SJSA1 (cell line): ENCODE results near the gene ARL4D. TPM values are rescaled to one million over a fixed set of nuclear protein-coding genes. Genes with fewer than 3 reads are reported as not detected.
A peak's percentile ranks its signal among the peaks of the same experiment; 100 is the strongest.
"Not testable (repeated sequence)": the region's sequence is repeated elsewhere in the genome, so short reads cannot be mapped to it uniquely, and the experiment has no call there.

Experiments used
- DNase-seq, 2 experiments: peaks; one replicate each; pipeline ENCODE4 v3.0.0-alpha.2; 2015 to 2020; ENCODE audit warnings: low spot score in 2 of 2, low read depth in 1 of 2
- H3K27ac ChIP-seq: fragments of 250-450 bp; sonication (Bioruptor Pico); 2 replicates; pipeline ENCODE4 v1.5.1; 2020; ENCODE audit warnings: mild to moderate bottlenecking, moderate library complexity
- H3K27me3 ChIP-seq: fragments of 250-450 bp; sonication (Bioruptor Pico); replicated peaks from 2 replicates; pipeline ENCODE4 v1.5.1; 2020; ENCODE audit warnings: mild to moderate bottlenecking, moderate library complexity
- H3K36me3 ChIP-seq: fragments of 250-450 bp; sonication (Bioruptor Pico); 2 replicates; pipeline ENCODE4 v1.5.1; 2020; ENCODE audit warnings: mild to moderate bottlenecking
- H3K4me1 ChIP-seq: fragments of 250-450 bp; sonication (Bioruptor Pico); replicated peaks from 2 replicates; pipeline ENCODE4 v1.6.1; 2021; ENCODE audit warnings: mild to moderate bottlenecking
- H3K4me3 ChIP-seq: fragments of 250-450 bp; sonication (Bioruptor Pico); 2 replicates; pipeline ENCODE4 v1.5.1; 2020; ENCODE audit warnings: mild to moderate bottlenecking
- H3K9me3 ChIP-seq: fragments of 250-450 bp; sonication (Bioruptor Pico); replicated peaks from 2 replicates; pipeline ENCODE4 v1.5.1; 2020; ENCODE audit warnings: mild to moderate bottlenecking
- total RNA-seq: library from RNA; depleted of rRNA; stranded (reverse); fragments of >200 nt; shearing (Covaris generic); gene quantifications from 2 replicates; pipeline ENCODE4 v1.2.3, GENCODE V29; 2014

ARL4D gene
- total RNA-seq, 1 experiment from 2014 or later: 28.0 TPM

DNA sequence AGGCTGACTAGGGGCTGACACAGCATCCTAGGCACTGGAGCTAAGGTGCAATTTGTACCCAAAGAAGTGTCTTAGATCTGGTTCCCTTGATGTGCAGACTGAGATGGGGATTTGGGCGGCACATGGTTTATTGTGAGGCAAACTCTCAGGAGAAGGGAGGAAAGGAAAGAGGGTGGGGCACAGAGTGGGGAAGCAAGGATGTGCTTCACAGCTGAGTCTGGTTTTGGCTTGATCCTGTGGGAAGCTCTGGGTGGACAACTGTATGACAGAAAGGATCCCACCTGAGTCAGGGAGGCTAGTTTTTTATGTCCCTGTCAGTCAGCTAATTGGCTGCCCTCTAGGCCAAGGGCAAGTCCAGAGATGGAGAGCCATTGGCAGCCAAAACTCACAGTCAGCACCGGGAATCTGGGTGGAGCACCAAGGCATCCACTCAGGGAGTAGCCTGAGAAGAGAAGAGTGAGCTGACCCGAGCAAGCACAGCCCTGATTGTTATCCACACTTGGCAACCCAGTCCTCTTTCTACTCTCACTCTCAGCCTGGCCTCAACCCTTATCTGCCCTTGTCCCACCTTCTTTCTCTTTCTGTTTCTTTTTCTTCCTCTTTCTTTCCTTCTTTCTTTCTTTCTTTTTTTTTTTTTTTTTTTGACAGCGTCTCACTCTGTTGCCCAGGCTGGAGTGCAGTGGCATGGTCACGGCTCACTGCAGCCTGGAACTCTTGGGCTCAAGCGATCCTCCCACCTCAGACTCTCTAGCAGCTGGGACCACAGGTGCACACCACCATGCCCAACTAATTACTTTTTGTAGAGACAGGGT lies 12.0 kb downstream of the ARL4D start:
- H3K4me3 ChIP-seq: no peak overlapping the region
- DNase-seq: no peak
- no peaks in the 10 kb centered on the region for H3K9me3 ChIP-seq
- H3K27ac ChIP-seq: no peak overlapping the region
- peaks cover 39% of the 10 kb centered on the region for H3K4me1 ChIP-seq
- H3K36me3 ChIP-seq: no peaks in the 10 kb centered on the region
- H3K27me3 ChIP-seq: no peaks in the 10 kb centered on the region

DNA sequence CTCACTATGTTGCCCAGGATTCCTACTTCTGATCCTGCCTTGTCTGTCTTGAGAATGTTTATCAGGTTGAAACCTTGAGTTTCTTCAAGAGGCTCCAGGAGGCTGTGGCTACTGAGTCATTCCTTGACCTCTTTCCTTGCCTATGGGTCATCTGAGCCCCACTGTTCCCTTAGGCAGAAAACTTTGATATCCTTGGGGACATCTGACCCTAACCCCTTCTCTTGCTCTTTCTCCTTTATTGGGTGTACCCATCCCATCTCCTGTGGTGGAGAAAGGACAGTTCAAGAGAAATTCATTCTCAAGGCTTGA lies 12.5 kb downstream of the ARL4D start:
- Histone ChIP-seq H3K4me3 (no peak overlapping the region), H3K4me1 (peaks cover 33% of the 10 kb centered on the region), H3K27me3 (no peaks in the 10 kb centered on the region), H3K36me3 (no peaks in the 10 kb centered on the region), H3K27ac (no peak overlapping the region), H3K9me3 (no peaks in the 10 kb centered on the region)
- no peak for DNase-seq

DNA sequence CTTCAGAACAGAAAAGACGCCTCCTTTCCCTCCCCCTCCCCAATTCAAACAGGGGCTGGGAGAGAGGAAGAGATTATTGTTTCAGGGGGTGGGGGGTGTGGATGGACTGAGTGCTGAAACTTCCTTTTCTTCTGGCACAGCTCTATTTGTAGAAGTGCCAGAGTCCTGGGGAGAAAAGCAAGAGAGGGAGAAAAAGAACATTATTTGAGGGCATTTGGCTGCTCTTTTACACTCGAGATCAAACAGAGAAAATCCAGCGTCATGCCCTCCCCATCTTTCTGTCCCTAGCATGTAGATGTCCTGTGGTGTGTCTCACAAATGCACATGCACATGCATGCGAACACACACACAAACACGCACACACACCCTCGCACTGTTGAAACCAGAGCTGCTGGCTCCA lies 13.0 kb downstream of the ARL4D start:
- no peak for DNase-seq
- peaks cover 29% of the 10 kb centered on the region for H3K4me1 ChIP-seq
- H3K27ac ChIP-seq: no peak overlapping the region
- no peaks in the 10 kb centered on the region for H3K9me3 ChIP-seq
- H3K36me3 ChIP-seq: no peaks in the 10 kb centered on the region
- H3K4me3 ChIP-seq: no peak overlapping the region
- no peaks in the 10 kb centered on the region for H3K27me3 ChIP-seq

DNA sequence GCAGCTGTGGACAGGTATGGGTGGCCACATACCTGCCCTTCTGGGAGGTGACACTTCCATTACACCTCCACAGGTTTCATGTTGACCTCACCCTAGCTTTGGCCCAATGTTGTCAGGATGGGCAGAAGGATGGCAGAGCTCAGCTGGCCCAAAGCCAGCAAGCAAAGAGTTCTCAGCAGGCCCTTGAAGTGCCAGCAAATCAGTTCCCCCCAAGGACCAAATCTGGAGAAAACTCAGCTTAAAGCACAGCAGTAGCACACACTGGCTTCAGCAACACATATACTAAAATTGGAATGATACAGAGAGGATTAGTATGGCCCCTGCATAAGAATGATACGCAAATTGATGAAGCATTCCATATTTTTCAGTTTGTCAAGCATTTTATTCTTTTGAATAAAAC lies 13.4 kb downstream of the ARL4D start:
- H3K27me3 ChIP-seq: no peaks in the 10 kb centered on the region
- H3K4me3 ChIP-seq: no peak overlapping the region
- no peak overlapping the region for H3K27ac ChIP-seq
- H3K36me3 ChIP-seq: no peaks in the 10 kb centered on the region
- no peak for DNase-seq
- peaks cover 29% of the 10 kb centered on the region for H3K4me1 ChIP-seq
- no peaks in the 10 kb centered on the region for H3K9me3 ChIP-seq

DNA sequence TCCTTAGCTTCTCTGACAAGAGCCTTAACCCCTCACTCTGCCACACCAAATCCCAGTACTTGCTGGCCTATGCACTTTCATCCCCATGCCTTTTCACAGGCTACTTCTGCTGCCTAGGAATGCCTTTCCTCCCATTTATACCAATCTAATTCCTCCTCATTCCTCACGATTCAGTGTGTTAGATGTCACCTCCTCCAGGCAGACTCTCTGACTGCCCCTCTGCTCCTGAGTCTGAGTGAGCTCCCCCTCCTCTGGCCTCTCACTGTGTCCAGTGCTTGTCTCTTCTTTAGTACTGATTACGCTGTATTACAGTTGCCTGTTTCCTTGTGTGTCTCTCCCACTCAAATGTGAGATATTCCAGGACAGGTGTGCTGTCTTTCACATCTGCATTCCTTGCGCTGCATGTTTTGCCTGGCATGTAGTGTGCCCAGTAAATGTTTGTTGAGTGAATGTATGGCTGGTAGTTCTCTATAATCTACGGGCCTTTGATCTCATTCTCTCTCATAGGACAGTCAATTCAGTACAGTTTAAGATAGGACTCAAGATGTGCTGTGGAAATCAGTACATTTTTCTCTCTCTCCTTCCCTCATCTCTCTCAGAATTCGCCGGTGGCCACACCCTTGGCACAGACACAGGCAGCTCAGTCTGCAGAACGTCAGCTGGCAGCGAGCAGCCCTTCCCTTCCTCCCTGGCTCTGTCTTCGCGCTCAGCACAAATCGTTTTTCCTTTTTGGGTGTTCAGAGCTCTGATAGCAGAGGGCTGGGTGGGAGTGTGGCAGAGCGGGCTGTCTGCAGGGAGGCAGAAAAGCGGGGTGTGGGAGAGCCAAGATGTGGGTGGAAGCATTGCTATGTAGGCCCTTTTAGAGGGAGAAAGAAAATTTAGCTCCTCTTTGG lies 18.5 kb downstream of the ARL4D start:
- Histone ChIP-seq H3K27me3 (no peaks in the 10 kb centered on the region), H3K9me3 (no peaks in the 10 kb centered on the region)

DNA sequence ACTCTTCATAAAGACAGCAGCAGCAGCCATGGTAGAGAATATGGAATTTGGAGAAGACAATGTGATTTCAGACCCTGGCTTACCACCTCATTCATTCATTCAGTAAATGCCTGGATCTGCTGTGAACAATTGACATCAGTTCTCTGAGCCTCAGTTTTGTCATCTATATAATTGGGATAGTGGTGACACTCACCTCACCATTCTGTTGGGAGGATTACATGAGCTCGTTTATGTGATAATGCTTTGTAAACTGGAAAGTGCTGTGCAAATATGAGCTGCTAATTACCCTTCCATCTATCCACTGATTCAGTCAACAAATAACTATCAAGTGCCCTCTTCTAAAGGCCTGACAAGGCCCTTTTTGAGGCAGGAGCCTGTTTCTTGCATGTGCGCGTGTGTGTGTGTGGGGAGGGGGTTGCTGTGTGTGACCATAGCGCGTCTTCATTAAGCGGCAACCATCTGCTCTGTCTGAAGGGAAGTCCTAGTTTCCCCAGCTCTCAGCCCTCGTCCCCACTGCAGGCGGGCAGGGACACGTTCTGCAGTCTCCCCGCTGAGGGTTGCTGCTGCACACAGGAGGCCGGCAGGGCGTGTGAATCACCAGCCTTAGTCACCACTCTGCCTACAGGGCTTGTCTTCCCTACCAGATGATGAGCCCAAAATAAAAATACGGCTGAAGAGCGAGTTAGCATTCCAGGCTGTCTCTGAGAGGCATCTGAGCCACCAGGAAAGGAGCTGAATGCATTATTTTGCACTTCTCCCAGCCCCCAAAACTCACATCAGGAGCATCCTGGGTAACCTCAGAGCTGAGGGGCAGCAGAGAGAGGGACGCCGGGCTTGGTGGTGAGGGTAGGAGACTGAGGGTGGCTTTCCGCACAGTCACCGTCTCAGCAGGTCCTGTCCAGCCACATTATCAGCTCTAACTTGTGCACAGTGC lies 19.9 kb downstream of the ARL4D start:
- peaks cover 37% of the 10 kb centered on the region for H3K4me1 ChIP-seq
- peak overlapping the region; percentile 20 for H3K27ac ChIP-seq
- no peaks in the 10 kb centered on the region for H3K9me3 ChIP-seq
- H3K4me3 ChIP-seq: no peak overlapping the region; the same call in 1 of the 2 replicates
- peak; percentile 92 to 97 for DNase-seq
- H3K27me3 ChIP-seq: no peaks in the 10 kb centered on the region
- no peaks in the 10 kb centered on the region for H3K36me3 ChIP-seq

More for the DNA sequence above, 18.5 kb downstream of the ARL4D start:
- Histone ChIP-seq H3K4me3 (no peak overlapping the region), H3K27ac (no peak overlapping the region), H3K4me1 (peaks cover 37% of the 10 kb centered on the region), H3K36me3 (no peaks in the 10 kb centered on the region)
- no peak for DNase-seq

DNA sequence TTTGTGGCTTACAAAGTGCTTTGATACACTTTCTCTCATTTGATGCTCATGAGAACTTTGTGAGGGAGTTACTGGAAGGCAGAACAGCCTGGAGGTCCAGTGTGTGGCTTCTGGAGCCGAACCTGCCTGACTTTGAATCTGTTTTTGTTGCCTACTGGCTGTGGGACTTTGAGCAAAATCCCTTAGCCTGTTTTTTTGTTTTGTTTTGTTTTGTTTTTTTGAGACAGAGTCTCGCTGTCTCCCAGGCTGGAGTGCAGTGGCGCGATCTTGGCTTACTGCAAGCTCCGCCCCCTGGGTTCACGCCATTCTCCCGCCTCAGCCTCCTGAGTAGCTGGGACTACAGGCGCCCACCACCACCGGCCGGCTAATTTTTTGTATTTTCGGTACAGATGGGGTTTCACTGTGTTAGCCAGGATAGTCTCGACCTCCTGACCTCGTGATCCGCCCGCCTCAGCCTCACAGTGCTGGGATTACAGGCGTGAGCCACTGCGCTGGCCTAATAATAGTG lies 20.6 kb downstream of the ARL4D start:
- DNase-seq, H3K27me3 ChIP-seq, H3K4me3 ChIP-seq, H3K36me3 ChIP-seq, H3K9me3 ChIP-seq: not testable (repeated sequence)
- Histone ChIP-seq H3K27ac (peak overlapping the region; percentile 20), H3K4me1 (peaks cover 39% of the 10 kb centered on the region)

DNA sequence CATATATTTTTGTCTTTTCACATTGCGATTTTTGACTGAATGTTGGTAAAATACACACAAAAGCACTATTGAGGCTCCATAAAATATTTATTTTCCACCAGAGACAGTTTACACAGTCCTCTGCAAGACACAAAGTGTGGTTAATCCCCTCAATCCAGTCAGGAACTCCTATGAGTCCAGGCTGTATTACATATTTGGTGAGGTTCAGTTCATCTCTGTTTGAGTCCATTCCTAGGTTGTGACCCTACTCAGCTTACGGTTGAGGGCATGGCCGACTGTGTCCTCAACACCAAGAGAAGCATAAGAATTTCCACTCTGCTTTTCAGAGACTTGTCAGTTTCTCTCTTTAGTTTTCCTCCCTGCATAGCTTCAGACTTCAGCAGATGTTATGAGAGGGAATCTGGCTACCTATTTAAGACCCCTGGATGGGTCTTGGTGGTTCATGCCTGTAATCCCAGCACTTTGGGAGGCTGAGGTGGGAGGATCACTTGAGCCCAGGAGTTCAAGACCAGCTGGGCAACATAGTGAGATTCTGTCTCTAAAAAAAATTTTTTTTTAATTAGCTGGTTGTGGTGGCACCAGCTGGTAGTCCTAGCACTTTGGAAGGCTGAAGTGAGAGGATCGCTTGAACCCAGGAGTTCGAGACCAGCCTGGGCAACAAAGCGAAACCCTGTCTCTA lies 25.1 kb downstream of the ARL4D start:
- H3K4me3 ChIP-seq: no peak overlapping the region
- H3K36me3 ChIP-seq: no peaks in the 10 kb centered on the region
- H3K4me1 ChIP-seq: peaks cover 19% of the 10 kb centered on the region
- no peaks in the 10 kb centered on the region for H3K27me3 ChIP-seq
- no peaks in the 10 kb centered on the region for H3K9me3 ChIP-seq
- H3K27ac ChIP-seq: no peak overlapping the region
- DNase-seq: no peak

DNA sequence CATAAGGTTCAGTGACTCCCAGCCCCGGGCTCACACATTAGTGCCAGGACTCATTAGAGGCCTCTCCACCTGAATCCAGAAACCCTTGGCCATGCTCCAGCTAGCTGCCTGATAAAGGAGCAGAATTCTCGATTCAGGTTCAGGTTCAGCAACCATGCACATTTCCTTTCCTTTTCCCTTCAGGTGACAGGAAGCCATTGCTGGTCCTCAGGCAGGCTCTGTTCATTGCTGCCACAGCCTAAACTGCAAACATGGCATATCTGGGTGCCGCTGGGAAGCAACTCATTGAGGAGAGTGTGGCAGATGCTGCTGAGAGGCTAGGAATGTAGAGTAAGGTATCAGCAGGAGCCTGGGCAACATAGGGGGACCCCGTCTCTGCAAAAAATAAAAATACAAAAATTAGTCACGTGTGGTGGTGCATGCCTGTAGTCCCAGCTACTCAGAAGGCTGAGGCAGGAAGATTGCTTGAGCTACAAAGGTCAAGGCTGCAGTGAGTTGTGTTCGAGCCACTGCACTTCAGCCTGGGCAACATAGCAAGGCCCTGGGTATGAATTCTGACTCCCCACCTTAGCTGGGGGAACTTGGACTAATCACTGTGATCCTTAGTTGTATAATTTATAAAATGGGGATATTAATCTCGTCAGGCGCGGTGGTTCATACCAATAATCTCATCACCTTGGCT lies 28.7 kb downstream of the ARL4D start:
- H3K4me3 ChIP-seq: no peak overlapping the region
- peaks cover 14% of the 10 kb centered on the region for H3K4me1 ChIP-seq
- no peak for DNase-seq
- H3K27me3 ChIP-seq: no peaks in the 10 kb centered on the region
- H3K27ac ChIP-seq: no peak overlapping the region
- no peaks in the 10 kb centered on the region for H3K9me3 ChIP-seq
- H3K36me3 ChIP-seq: no peaks in the 10 kb centered on the region

DNA sequence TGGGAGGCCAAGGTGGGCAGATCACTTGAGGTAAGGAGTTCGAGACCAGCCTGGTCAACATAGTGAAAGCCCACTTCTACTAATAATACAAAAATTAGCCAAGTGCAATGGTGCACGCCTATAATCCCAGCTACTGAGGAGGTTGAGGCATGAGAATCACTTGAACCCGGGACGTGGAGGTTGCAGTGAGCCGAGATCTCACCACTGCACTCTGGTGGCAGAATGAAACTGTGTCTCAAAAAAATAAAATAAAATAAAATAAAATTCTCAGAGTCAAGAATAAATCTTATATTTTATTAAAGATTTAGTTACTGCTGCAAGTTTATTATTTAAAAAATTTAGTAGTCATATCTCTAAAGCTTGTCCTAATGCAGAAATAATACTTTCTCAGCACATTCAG lies 29.7 kb downstream of the ARL4D start:
- Histone ChIP-seq H3K27ac (no peak overlapping the region), H3K27me3 (no peaks in the 10 kb centered on the region), H3K4me3 (no peak overlapping the region), H3K4me1 (peaks cover 14% of the 10 kb centered on the region), H3K36me3 (no peaks in the 10 kb centered on the region), H3K9me3 (no peaks in the 10 kb centered on the region)
- DNase-seq: no peak

DNA sequence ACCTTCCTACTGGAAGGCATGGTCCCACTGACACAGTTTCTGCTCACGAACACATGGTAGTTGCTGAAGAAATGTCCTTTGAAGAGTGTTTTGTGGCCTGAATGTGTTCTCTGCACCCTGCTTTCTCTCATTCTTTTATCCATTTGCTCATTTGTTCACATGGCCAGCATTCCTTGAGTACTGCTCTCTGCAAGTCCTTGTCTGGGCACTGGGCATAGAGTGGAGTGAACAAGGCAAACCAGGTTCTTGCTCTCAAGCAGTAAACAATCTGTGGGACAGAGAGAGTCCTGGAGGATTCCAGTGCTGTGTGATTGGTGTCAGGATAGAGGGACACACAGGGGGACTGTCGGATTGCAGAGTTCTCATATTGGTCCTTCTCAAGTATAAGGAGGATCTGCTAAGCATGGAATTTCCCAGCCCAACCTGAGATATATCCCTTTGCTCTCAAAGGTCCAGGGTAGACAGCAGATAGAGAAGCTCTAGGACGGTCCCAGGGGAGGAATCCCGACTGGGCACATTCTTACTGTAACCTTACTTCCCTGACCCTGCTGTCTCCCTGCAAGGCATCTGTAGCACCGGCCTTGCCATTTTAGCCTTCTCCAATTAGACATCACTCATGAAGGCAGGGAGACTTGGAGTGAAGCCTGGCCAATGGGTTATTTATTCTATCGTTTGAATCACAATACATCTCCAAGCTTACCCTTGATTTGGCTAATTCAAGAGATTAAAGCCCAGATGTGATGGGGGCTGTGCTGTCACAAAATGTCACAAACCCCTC lies 32.3 kb downstream of the ARL4D start:
- no peak for DNase-seq
- H3K4me3 ChIP-seq: no peak overlapping the region
- H3K27me3 ChIP-seq: no peaks in the 10 kb centered on the region

More for the DNA sequence above, 32.3 kb downstream of the ARL4D start:
- no peaks in the 10 kb centered on the region; the same call in 1 of the 2 replicates for H3K9me3 ChIP-seq
- H3K27ac ChIP-seq: no peak overlapping the region
- H3K36me3 ChIP-seq: no peaks in the 10 kb centered on the region
- H3K4me1 ChIP-seq: peaks cover 15% of the 10 kb centered on the region
